Loucy (cell line): Measurements from ENCODE around the gene RFT1.

Experiments
- H2AFZ ChIP-seq: fragments of 200-600 bp; sonication (generic); 2 replicates; pipeline ENCODE4 v1.6.0; 2016; ENCODE audit warnings: antibody characterized with exemption, mild to moderate bottlenecking, low read length, moderate library complexity
- H3F3A ChIP-seq: fragments of 200-600 bp; 2 replicates; pipeline ENCODE4 v1.6.0; 2016; ENCODE audit warnings: antibody characterized with exemption, low read depth, mild to moderate bottlenecking
- H3K27me3 ChIP-seq: fragments of 200-600 bp; sonication (generic); 2 replicates; pipeline ENCODE4 v1.6.1; 2014; ENCODE audit warnings: low read length, mild to moderate bottlenecking; ENCODE audit not compliant: insufficient read depth, poor library complexity, severe bottlenecking
- H3K36me3 ChIP-seq: fragments of 200-600 bp; sonication (generic); 2 replicates; pipeline ENCODE4 v1.6.1; 2016; ENCODE audit warnings: low read length; ENCODE audit not compliant: insufficient read depth
- H3K4me1 ChIP-seq: fragments of 200-600 bp; sonication (generic); 2 replicates; pipeline ENCODE4 v1.5.1; 2014; ENCODE audit warnings: low read length, mild to moderate bottlenecking; ENCODE audit not compliant: insufficient read depth, poor library complexity, severe bottlenecking
- H3K4me2 ChIP-seq: fragments of 200-600 bp; sonication (generic); 2 replicates; pipeline ENCODE4 v1.6.0; 2014; ENCODE audit warnings: antibody characterized with exemption, low read length, low read depth, mild to moderate bottlenecking; ENCODE audit not compliant: poor library complexity, severe bottlenecking
- H3K4me3 ChIP-seq: fragments of 200-600 bp; sonication (generic); 2 replicates; pipeline ENCODE4 v1.5.1; 2014; ENCODE audit warnings: low read length, mild to moderate bottlenecking, mixed read lengths; ENCODE audit not compliant: poor library complexity, severe bottlenecking
- H3K79me2 ChIP-seq: fragments of 200-600 bp; sonication (generic); 2 replicates; pipeline ENCODE4 v1.6.1; 2014; ENCODE audit warnings: low read length; ENCODE audit not compliant: insufficient read depth
- H3K9ac ChIP-seq: fragments of 200-600 bp; sonication (generic); 2 replicates; pipeline ENCODE4 v1.6.0; 2014; ENCODE audit warnings: mild to moderate bottlenecking, low read depth, low read length, moderate library complexity; ENCODE audit not compliant: poor library complexity, severe bottlenecking
- H3K9me2 ChIP-seq: fragments of 200-600 bp; sonication (generic); replicated peaks from 2 replicates; pipeline ENCODE4 v1.6.1; 2016; ENCODE audit warnings: low read depth, low read length, mixed read lengths
- H3K9me3 ChIP-seq: fragments of 200-600 bp; sonication (generic); 2 replicates; pipeline ENCODE4 v1.6.1; 2014; ENCODE audit warnings: mild to moderate bottlenecking, antibody characterized with exemption, low read length, low read depth; ENCODE audit not compliant: insufficient read depth
- H4K20me1 ChIP-seq: fragments of 200-600 bp; sonication (generic); 2 replicates; pipeline ENCODE4 v1.6.0; 2014; ENCODE audit warnings: antibody characterized with exemption, low read length, mild to moderate bottlenecking; ENCODE audit not compliant: insufficient read depth, poor library complexity, severe bottlenecking
- CTCF ChIP-seq: fragments of 200-600 bp; sonication (generic); conservative IDR thresholded peaks from 2 replicates; pipeline ENCODE4 v1.5.1; 2014; ENCODE audit warnings: mild to moderate bottlenecking, antibody characterized with exemption, low read length
- EZH2phosphoT487 ChIP-seq: fragments of 200-600 bp; IDR thresholded peaks from 2 replicates; pipeline ENCODE4 v1.6.1; 2018; ENCODE audit warnings: antibody characterized with exemption, mild to moderate bottlenecking, moderate library complexity, borderline replicate concordance

Gene RFT1, protein sequence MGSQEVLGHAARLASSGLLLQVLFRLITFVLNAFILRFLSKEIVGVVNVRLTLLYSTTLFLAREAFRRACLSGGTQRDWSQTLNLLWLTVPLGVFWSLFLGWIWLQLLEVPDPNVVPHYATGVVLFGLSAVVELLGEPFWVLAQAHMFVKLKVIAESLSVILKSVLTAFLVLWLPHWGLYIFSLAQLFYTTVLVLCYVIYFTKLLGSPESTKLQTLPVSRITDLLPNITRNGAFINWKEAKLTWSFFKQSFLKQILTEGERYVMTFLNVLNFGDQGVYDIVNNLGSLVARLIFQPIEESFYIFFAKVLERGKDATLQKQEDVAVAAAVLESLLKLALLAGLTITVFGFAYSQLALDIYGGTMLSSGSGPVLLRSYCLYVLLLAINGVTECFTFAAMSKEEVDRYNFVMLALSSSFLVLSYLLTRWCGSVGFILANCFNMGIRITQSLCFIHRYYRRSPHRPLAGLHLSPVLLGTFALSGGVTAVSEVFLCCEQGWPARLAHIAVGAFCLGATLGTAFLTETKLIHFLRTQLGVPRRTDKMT

GRCh38 chr3:53130179-53131061 is at the start of gene RFT1:
RFT1 (minus strand) TSS chr3:53130435; CDS start chr3:53130400, 35 bp downstream.
- H3K79me2 ChIP-seq = peaks cover 25% of the 10 kb centered on the region
- H3K27me3 ChIP-seq = no peaks in the 10 kb centered on the region
- H3K4me2 ChIP-seq = peak within 1 kb of the TSS; percentile 89
- TF ChIP-seq CTCF = no peak
- no peak for TF ChIP-seq EZH2phosphoT487
- no peaks in the 10 kb centered on the region for H4K20me1 ChIP-seq
- H3K4me3 ChIP-seq = peak within 1 kb of the TSS; percentile 93
- no peaks in the 10 kb centered on the region for H3F3A ChIP-seq
- no peaks in the 10 kb centered on the region for H3K9me3 ChIP-seq
- peak within 1 kb of the TSS; percentile 93 for H2AFZ ChIP-seq
- H3K9ac ChIP-seq = peak within 1 kb of the TSS; percentile 98
- no peaks in the 10 kb centered on the region for H3K9me2 ChIP-seq
- peaks cover 21% of the 10 kb centered on the region for H3K4me1 ChIP-seq
- H3K36me3 ChIP-seq = peaks cover 4% of the 10 kb centered on the region; the same call in 1 of the 2 replicates

GRCh38 chr3:53179580-53179979 is 49.3 kb upstream of the RFT1 start:
- Histone ChIP-seq H3K79me2 (no peaks in the 10 kb centered on the region), H3K4me2 (no peak overlapping the region), H3K27me3 (no peaks in the 10 kb centered on the region), H2AFZ (no peak overlapping the region), H3K36me3 (peaks cover 11% of the 10 kb centered on the region; the same call in 1 of the 2 replicates), H3F3A (no peaks in the 10 kb centered on the region), H3K4me1 (no peaks in the 10 kb centered on the region), H3K9ac (no peak overlapping the region), H3K9me2 (no peaks in the 10 kb centered on the region), H3K4me3 (no peak overlapping the region), H4K20me1 (no peaks in the 10 kb centered on the region), H3K9me3 (no peaks in the 10 kb centered on the region)
- TF ChIP-seq CTCF (no peak), EZH2phosphoT487 (no peak)

DNA sequence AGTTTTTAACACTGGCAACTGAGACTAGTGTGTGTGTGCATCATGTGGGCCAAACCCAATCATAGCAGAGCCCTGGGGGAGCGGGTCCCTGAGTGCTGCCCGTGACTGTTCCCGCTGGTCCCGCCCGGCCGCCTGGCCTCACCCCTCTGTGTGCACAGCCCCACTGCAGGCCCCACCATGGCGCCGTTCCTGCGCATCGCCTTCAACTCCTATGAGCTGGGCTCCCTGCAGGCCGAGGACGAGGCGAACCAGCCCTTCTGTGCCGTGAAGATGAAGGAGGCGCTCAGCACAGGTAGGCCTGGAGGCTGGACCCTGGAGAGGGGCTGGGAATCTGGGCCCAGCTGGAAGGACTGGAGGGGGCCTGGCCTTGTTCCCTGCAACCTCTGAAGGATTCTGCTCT is 48.0 kb upstream of the RFT1 start:
- Histone ChIP-seq H3K9me2 (no peaks in the 10 kb centered on the region), H3K4me1 (no peaks in the 10 kb centered on the region), H2AFZ (no peak overlapping the region), H4K20me1 (no peaks in the 10 kb centered on the region), H3K79me2 (no peaks in the 10 kb centered on the region), H3F3A (no peaks in the 10 kb centered on the region), H3K9me3 (no peaks in the 10 kb centered on the region), H3K27me3 (no peaks in the 10 kb centered on the region), H3K9ac (no peak overlapping the region), H3K4me3 (no peak overlapping the region), H3K36me3 (peaks cover 7% of the 10 kb centered on the region; the same call in 1 of the 2 replicates), H3K4me2 (no peak overlapping the region)
- TF ChIP-seq CTCF (no peak), EZH2phosphoT487 (no peak)
